Inflammatory macrophage treated with lipopolysaccharide for 1 hour (primary cell): Measurements from ENCODE around the gene KARS1.
"Not testable (repeated sequence)": the region's sequence is repeated elsewhere in the genome, so short reads cannot be mapped to it uniquely, and the experiment has no call there.

Experiments used
- DNase-seq, 2 donors: peaks; one replicate each; pipeline ENCODE4 v3.0.0-alpha.2; 2020 to 2022

Gene KARS1

DNA sequence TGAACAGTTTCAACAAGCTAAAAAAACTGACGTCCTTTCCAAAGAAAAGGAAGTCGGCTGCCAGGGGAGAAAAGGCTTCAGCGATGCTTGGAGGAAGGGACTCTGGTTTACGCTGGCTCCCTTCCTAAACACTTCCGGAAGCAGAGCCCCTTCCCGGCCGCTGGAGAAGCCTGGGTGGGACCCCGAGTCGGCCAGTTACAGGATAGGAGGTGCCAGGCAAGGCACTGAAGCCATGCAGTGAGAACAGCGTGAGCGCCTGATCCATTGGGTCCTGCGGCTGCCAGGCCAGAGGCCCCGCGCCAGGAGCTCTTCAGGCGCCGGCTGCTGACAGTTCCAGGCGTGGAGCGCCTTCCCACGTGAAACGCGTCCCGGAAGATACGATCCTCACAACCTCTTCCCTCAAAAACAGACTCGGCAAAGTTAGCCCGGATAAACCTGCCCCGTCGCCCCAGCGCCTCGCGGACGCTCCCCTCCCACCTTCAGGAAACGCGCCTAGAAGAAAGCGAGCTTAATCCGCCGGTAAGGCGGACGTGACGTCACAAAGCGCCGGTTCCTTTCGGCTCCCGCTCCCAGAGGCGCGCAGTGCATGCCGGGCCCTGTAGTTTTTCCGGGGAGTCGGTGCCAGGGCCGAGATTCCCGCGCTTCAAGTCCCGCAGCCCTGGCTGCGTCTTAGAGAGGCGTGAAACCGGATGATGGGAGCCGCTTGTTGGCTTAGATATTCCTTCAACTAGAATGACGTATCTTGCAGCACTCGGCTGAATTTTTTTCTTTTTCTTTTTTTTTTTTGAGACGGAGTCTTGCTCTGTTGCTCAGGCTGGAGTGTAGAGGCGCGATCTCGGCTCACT is 24.5 kb downstream of the KARS1 start, which contains the start of gene ADAT1:
Gene ADAT1, minus strand, starts transcription at position 521 of the 845 bp plus-strand sequence. CDS start 2,482 bp downstream, outside the sequence.
- peak; percentile 96 to 98 for DNase-seq

DNA sequence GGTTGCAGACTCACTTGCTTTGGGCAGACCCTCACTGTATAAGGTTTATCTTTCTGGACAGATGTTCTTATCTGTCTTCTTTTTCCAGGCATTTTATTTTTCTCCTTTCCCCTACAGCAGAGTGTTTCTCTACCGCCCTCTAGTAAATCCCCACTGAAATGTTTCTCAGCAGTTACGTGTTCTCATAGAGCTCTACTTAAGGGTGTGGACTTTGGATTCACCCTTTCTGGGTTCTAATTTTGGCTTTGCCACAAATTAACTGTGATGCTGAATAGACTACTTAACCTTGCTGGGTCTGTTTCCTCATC is 26.3 kb downstream of the KARS1 start:
- DNase-seq = peak in 1 of 2 donors; percentile 24

DNA sequence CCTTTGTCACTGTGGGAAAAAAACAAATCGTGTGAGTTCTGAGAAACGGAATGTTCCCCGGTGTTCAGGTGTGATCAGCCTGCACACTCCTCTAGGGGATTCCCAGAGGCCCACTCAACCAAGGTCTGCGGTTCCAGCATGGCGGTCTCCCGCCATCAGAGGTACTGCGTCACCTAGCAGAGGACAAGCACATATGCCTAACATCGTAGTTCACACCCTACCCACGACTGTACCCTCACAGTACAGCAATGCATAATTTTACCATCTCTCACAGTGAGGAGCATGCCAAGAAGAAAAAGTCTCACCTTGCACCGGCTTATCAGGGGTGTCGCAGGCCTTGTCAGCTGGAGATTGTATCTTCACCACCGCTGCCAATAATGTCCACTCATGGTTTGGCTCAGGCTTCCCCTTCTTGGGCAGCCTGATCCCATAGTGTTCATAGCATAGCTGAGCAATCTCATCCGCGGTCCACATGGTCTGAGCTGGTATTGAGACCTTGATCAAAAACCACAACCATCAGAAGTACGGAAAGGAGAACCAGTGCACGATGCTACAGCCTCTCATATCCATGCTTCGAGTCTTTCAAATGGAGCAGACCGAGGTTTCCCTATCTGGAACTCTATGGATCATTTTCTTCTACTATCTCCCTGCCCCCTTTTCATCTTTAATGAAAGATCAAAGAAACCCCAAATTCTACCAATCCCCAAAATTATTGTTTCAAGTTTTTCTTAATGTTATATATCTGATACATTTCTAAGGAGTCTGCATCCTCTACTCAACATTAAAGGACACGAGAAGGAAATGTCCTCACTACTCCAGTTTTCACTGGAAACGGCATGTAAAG is 26.9 kb downstream of the KARS1 start:
- no peak for DNase-seq

DNA sequence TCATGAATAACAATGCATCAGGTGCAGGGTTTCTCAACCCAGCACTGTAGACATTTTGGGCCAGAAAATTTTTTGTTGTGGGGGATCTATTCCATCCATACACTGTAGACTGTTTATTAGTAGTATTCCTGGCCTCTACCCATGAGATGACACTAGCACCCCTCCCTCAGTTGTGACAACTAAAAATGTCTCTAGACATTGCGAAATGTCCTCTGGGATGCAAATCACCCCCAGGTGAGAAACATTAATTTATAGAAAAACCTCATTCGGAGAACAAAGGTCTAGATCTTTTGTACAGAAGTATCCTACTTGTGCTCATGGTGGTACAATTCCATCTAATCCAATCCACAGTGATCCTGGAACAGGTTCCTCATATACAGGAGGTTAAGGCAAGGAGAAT is 28.7 kb downstream of the KARS1 start:
- no peak for DNase-seq

DNA sequence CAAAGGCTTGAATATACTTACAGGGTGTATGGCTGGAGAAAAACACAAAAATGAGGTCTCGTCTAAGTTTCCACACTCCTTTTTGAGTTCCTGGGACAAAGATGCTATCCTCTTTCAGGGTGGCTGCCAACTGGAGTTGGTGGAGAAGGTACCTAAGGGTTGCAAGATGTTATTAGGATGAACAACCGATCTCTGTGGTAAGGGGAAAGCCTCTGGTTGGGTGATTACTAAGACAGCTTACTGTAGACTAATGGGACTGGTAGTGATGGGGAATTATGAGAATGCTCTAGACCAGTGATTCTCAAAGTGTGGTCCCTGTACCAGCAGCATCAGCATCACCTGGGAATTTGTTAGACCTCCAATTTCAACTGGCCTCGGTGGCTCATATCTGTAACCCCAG is 30.3 kb downstream of the KARS1 start:
- DNase-seq = no peak

DNA sequence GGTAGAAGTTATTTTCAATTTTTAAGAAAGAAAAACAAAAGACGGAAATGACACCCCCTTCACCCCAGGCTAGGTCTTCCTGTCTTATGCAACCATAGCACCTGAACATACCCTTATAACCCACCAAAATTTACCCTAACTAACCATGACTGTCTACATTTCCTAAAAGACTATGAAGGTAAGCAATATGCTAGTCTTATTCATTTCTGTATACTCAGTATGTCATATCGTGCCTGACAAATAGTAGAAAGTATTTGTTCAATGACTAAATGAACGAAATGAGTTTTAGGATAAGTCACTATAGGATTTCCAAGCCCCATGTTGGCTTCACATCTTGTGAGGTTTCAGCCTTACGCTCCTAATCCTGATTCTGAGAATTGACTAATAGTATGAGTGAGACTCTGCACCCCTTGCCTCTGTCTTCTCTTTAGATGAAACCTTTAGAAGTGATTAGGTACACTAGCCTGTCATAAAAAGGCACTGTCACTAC is 30.9 kb downstream of the KARS1 start:
- no peak for DNase-seq

DNA sequence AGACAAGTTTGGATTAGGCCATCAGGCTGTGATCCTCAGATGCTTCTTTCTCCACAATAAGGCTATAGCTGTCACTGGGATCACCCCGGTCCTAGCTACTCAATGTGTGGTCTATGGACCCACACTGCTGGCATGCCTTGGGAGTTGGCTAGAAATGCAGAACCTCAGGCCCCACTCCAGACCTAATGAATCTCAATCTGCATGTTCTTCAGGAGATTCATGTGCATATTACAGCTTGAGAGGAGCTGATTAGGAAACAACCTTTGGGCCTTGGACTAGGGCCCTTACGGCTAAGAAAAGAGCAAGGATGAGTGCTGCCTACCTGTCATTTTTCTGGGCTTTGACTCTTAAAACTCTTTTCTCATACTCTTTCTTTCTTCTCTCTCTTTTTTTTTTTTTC is 31.8 kb downstream of the KARS1 start:
- DNase-seq = no peak

DNA sequence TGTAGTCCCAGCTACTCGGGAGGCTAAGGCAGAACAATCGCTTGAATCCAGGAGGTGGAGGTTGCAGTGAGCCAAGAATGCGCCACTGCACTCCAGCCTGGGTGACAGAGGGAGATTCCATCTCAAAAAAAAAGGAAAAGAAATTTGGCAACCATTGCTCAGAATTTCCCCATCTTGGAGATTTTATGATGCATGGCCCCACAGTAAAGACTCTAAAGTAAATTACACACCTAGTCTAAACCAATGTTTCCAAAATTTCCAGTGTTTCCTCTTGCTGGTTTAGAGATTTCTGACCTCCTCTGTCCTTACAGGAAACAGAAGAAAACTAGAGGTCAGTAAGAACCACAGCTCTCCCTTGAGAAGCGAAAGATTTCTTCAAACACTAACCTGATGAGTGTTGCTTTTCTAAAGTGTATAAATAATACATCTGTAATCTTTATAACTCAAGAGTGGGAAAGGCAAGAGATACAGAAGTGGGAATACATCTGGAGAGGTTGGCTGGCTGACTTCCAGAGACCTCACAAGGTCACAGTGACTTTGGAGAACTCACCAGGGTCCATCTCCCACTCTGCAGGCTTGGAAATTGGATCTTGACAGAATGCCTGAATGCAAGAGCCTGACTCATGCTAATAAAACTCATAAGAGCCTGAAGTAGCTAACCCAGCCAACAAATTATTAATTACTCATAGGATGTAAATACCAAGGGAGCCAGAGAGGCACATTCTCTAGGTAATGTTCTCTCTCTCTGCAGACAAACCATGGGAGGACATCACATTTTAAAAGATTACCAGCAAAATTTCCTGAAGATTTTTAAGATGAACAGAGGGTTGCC is 33.2 kb downstream of the KARS1 start:
- peak; percentile 55 to 58 for DNase-seq

DNA sequence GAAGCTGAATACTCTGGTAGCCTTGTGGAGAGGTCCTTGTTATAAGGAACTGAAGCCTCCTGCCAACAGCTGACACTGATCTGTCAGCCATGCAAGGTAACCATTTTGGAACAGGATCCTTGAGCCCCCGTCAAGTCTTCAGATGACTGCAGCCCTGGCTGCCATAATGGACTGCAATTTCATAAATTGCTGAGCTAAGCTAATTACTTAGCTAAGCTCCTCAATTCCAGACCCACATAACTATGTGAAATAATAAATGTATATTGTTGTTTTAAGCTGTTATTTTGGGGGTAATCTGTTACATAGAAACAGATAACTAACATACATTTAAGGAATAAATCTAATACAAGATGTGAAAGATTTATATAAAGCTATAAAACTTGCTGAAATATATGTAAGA is 41.0 kb downstream of the KARS1 start:
- no peak for DNase-seq

DNA sequence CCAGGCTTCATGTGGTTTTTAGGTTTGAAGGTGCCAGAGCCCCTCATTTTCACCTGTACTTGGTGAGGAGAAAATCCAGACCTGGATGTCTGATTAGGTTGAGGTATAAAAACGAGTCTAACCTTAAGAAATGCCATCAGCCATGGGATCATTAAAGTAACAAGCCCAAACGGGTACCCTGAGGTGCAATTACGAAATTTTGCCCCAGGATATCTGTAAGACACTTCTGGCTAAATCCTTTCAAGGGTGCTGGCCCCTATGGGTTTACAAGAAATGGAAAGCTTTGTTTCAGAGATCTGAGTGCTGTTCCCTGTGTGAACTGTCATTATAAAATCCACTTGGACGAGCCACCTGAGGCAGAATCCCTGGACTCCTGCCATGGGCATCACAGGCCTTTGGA is 44.2 kb downstream of the KARS1 start:
- no peak for DNase-seq

DNA sequence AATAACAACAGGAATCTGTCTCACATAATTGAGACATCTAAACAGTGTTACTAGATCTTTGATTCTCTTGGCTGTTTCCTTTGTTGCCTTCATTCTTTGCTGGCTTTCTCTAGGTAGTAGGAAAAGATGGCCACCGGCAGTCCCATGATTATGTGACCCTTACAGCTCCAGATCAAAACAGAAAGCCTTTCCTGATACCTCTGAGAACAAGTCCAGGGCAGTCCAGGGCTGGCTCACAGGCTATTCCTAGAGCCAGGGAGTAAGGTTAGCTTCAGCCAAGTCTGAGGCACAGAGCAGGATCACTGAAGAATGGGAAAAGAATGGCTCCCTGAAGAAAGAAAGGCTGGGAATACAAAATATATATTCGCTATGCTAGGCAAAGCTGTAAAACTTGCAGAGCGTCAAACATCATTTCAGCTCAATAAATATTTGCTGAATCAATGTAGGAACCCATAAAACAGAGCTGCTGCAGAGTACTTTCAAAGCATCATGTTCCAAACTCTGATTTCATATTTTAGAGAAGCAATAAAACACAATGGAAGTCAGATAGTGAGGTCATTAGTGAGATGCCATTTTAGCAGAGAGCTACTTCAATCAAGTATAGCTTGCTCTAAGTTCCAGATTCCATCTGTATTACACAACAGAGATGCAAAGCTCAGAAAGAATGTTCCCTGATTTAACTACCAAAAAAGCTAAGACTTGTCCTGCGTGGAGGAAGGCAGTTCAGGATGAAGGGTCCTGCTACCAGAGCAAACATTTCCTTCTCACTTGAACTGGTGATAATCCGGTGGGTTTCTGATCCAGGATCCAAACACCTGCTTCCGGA is 47.8 kb downstream of the KARS1 start:
- no peak for DNase-seq

DNA sequence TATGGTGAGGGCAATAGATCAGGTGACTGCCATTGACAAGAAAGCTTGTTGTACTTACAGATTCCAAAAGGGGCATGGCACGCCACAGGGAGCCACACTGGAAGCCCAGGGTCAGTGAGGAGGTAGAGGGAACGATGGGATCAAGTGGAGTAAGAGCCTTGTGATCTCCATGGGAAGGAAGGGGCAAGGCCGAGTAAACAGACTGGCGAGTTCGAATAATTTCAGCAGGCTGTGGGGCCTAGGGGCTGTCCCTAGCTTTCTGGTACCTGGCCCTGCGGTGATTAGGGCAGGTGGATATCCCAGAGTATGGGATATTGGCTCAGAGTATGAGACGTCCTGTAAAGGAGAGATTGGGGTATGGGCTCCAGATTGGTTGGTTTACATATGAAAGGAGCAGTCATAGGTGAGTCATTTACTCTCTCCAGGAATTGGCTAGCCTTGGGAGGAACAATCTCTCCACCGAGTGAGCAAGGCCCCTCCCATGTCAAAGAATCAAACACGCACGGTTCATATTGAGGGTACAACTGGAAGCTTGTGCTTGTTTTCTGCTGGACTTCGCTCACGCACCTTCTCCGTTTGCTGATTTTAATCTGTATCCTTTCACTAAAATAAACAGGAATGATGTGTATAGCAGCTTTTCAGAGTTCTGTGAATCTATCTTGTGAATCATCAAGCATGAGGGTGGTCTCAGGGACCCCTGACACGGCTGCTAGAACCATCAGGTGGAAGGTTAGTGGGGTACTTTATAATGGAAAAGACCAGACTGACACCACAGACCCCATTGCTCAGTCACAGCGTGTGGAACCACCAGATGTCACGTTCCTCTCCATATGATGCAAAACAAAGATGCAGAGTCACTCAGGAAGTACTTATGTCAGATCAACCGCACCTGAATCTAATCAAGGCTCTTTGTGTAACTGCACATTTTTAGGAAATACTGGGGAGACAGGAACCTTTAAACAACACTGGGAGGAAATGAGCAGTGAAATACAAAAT is 53.3 kb downstream of the KARS1 start:
- peak in 1 of 2 donors; percentile 31 for DNase-seq

DNA sequence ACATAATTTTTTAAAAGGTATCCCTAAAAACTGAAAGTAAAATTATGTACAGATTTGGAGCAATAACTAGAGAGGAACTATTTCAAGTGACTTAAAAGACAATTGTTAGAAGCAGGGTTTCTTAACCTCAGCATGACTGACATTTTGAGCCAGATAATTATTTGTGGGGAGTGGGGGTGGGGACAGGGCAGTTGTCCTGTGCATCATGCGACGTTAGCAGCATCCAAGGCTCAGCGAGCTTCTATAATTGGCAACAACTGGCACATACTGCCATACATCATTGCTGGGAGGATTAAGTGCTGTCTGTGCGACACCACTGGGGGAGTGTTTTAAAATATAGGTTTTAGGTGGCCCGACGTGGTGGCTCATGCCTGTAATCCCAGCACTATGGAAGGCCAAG is 54.2 kb downstream of the KARS1 start:
- no peak for DNase-seq

DNA sequence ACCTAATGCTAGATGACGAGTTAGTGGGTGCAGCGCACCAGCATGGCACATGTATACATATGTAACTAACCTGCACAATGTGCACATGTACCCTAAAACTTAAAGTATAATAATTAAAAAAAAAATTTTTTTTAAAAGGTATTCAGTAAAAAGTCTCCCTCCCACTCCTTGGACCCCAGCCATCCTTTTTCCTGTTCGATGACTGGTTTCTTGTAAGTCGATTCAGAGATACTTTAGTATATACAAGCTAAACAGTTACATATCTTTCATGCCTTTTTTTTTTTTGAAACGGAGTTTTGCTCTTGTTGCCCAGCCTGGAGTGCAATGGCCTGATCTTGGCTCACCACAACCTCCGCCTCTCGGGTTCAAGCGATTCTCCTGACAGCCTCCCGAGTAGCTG is 55.5 kb downstream of the KARS1 start:
- not testable (repeated sequence) for DNase-seq

DNA sequence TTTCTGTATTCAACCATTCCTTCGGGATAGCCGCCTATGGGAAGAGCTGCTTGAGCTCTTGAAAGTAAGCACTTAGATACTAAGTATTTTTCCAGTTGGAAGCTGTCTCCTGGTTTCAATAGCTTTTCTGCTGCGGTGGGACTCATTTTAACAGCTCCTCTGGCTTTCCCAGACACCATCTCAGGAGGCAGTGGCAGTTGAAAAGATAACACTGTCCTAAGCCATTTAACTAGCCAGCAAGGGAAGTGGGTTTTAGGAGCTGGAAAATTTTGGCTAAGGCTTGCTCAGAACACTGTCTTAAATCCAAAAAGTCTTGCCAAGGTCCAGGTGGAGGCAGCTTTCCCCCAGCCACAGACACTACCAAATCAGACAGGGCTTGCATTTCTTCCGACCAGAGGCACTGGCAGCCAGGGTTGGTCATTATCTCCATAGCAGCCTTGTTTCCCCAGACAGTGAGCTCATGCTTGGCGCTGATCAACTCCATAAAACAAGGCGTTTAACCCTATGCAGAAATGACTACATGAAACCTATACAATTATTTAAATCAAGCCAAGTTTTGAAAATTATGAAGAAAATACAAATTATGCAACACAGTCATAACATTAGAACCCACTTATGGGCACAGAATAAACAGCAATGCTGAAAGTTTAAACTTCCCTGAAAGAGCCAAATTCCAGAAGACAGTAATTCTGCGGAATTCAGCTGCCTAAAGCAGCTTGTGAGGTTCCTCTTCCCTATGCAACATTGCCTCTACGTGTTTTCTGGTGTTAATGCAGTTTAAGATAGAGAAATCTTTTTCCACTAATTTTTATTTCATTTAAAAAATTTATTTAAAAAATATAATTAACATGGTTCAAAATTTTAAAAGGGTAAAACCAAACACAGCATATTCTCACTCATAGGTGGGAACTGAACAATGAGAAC is 56.3 kb downstream of the KARS1 start:
- DNase-seq = no peak

DNA sequence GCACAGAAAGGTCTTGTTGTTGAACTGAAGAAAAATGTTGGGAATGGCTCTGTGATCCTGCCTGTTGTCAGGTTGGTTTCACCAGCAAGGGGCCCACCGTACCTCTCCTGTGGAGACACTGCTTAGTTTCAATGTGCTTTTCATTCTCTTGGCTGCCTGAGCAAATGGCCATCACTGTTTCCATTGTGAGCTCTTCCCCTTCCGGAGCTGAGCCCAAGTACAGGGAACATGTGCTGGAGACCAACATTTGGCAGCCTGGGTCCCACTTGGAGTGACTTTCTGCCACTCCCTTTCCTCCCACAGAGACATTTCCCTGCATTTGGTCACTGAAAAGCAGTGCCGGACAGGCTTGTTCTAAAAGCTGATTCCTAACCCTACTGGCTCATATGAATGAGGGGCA is 58.2 kb downstream of the KARS1 start:
- DNase-seq = no peak

DNA sequence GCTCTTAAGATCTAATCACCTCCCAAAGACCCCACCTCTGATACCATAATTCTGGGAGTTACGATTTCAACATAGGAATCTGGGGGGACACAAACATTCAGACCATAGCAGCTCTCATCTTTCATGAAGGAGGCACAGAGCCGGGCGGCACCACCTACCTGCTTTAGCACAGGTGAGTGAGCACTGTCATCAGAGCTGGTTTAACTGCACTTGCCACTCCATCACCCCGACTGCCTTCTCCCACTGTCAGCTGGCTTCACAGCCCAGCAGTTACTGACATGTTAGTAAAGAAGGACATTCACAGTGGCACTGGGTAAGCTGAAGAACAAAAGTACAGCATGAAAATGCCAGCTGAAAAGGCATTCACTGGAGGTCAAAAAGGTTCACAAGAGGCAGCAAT is 58.7 kb downstream of the KARS1 start:
- DNase-seq = no peak

DNA sequence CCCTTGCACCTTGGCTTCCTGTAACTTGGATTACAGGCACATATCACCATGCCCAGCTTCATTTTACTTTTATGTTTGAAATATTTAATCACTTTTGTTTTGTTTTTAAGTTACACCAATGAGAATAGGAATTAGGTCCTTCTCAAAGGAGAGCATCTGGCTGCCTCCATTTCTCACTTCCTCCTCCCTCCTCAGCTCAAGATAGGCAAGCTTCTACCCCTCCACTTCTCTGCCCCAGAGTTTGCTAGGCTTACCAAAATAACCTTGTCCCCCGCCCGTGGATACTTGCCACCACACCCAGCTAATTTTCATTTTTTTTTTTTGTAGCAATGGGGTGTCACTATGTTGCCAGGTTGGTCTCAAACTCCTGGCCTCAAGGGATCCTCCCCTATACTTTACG is 63.4 kb downstream of the KARS1 start:
- DNase-seq = no peak

DNA sequence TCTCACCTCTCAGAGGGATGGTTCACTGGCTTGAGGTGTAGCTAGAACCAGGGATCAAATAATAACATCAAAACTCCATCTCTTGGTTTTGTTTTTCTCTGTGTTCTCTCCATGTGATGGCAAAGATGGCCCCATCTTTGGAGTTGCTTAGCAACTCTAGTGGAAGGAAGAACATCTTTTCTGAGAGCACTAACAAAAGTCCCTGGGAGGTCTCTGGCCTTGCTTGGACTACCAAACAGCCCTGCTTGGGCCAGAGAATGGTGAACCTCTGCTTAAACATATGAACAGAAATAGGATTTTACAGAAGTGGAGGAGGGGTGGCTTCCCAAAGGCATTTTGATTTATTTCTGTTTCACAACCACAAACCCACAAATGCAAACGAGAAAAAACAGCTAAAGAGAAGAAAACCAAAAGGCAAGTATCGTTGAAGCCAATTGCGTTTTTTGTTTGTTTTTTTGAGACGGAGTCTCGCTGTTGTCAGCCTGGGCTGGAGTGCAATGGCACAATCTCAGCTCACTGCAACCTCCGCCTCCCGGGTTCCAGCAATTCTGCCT is 68.1 kb downstream of the KARS1 start:
- no peak for DNase-seq
